T follicular helper cell (primary cell): ENCODE data around the gene SMAD3.
A peak's percentile ranks its signal among the peaks of the same experiment; 100 is the strongest.

Source experiments
- DNase-seq: peaks from one replicate; pipeline ENCODE4 v3.0.0-alpha.2; 2020; ENCODE audit warnings: low read depth

SMAD3 gene

GRCh38 chr15:67082007-67082536 lies 16.7 kb downstream of the SMAD3 start:
- DNase-seq: peak; percentile 54

GRCh38 chr15:67083135-67083762 lies 17.8 kb downstream of the SMAD3 start:
- DNase-seq: no peak

- DNase-seq: no peak
Measured at GRCh38 chr15:67084561-67084960, 19.2 kb downstream of the SMAD3 start.

GRCh38 chr15:67085237-67085817 lies 19.9 kb downstream of the SMAD3 start:
- no peak for DNase-seq

GRCh38 chr15:67085818-67086636 lies 20.6 kb downstream of the SMAD3 start:
- no peak for DNase-seq

- DNase-seq: no peak
Measured at GRCh38 chr15:67086637-67086914, 21.2 kb downstream of the SMAD3 start.

- DNase-seq: no peak
Measured at GRCh38 chr15:67087507-67088172, 22.2 kb downstream of the SMAD3 start.

- no peak for DNase-seq
Measured at GRCh38 chr15:67089217-67090193, 24.1 kb downstream of the SMAD3 start.

- no peak for DNase-seq
Measured at GRCh38 chr15:67090297-67091070, 25.1 kb downstream of the SMAD3 start.

- DNase-seq: no peak
Measured at GRCh38 chr15:67091071-67091979, 25.9 kb downstream of the SMAD3 start.

- DNase-seq: no peak
Measured at GRCh38 chr15:67091980-67092677, 26.7 kb downstream of the SMAD3 start.

- no peak for DNase-seq
Measured at GRCh38 chr15:67092752-67093503, 27.5 kb downstream of the SMAD3 start.

- no peak for DNase-seq
Measured at GRCh38 chr15:67093504-67093862, 28.1 kb downstream of the SMAD3 start.

- no peak for DNase-seq
Measured at GRCh38 chr15:67094001-67094826, 28.8 kb downstream of the SMAD3 start.

GRCh38 chr15:67095912-67096311 lies 30.5 kb downstream of the SMAD3 start:
- DNase-seq: no peak

- no peak for DNase-seq
Measured at GRCh38 chr15:67096546-67097294, 31.3 kb downstream of the SMAD3 start.

- DNase-seq: no peak
Measured at GRCh38 chr15:67097424-67097823, 32.0 kb downstream of the SMAD3 start.
